ENCODE measurements around the gene EWSR1. TPM values are rescaled to one million over a fixed set of nuclear protein-coding genes. Genes with fewer than 3 reads are reported as not detected.

The EWSR1 gene
- total RNA-seq, 1 experiment from 2014 or later, result 462 TPM

- Histone ChIP-seq H2BK120ac (ENCODE audit: low read depth, low read length, poor library complexity, severe bottlenecking) (no peak overlapping the region), H2BK5ac (ENCODE audit: insufficient read length, low read length) (no peak overlapping the region), H3K4me1 (ENCODE audit: insufficient read depth, low read length) (no peaks in the 10 kb centered on the region), H3K4me2 (ENCODE audit: insufficient read depth, insufficient read length, low read length) (no peak overlapping the region), H3K9me3 (ENCODE audit: control insufficient read depth, low read depth, low read length) (no peaks in the 10 kb centered on the region), H3T11ph (ENCODE audit: low read length) (no peak overlapping the region), H4K91ac (ENCODE audit: insufficient read length, low read depth, low read length) (no peak overlapping the region), H3K23me2 (ENCODE audit: insufficient read length, low read depth, low read length, poor library complexity, severe bottlenecking) (no peaks in the 10 kb centered on the region), H3K79me2 (ENCODE audit: insufficient read depth, low read length) (no peaks in the 10 kb centered on the region), H2BK20ac (ENCODE audit: low read depth, low read length, poor library complexity, severe bottlenecking) (no peak overlapping the region), H3K18ac (ENCODE audit: insufficient read length, low read depth, low read length) (no peak overlapping the region), H4K5ac (ENCODE audit: insufficient read length, low read depth, low read length) (no peak overlapping the region), H3K56ac (ENCODE audit: insufficient read length, low read depth, low read length) (no peak overlapping the region), H4K8ac (replicated peaks; ENCODE audit: insufficient read length, low read depth, low read length) (no peak overlapping the region), H3K9ac (ENCODE audit: extremely low read depth, insufficient read length, low read length) (no peak overlapping the region), H3K23ac (ENCODE audit: insufficient read length, low read depth, low read length) (no peak overlapping the region), H3K27ac (ENCODE audit: insufficient read length, low read depth, low read length) (no peak overlapping the region), H4K20me1 (ENCODE audit: control insufficient read depth, insufficient read depth, insufficient read length) (no peaks in the 10 kb centered on the region), H2BK12ac (ENCODE audit: insufficient read length, low read depth, low read length) (no peak overlapping the region), H3K79me1 (ENCODE audit: insufficient read depth, low read depth, low read length, poor library complexity, severe bottlenecking) (no peaks in the 10 kb centered on the region), H3K27me3 (ENCODE audit: insufficient read depth, low read length) (no peaks in the 10 kb centered on the region), H3K14ac (ENCODE audit: insufficient read depth, low read length) (no peak overlapping the region), H2AK5ac (ENCODE audit: insufficient read length, low read length) (no peak overlapping the region), H3K4ac (ENCODE audit: low read depth, low read length) (no peak overlapping the region), H2BK15ac (ENCODE audit: low read depth, low read length) (no peak overlapping the region), H2AFZ (ENCODE audit: low read length) (no peak overlapping the region)
- Mint-ChIP-seq H3K4me3 (no peak overlapping the region), H3K4me1 (peaks cover 0 to 7% of the 10 kb centered on the region in 2 experiments; a peak in 2 of 4 replicates), H3K9me3 (no peaks in the 10 kb centered on the region), H3K36me3 (ENCODE audit: insufficient read depth in 1 of 3, low read depth in 3 of 3) (peaks cover 0 to 8% (median 0%) of the 10 kb centered on the region in 3 experiments; a peak in 4 of 7 replicates), H3K27ac (no peak overlapping the region), H3K27me3 (ENCODE audit: low read depth) (peaks cover 7% of the 10 kb centered on the region)
- TF ChIP-seq CTCF (conservative IDR thresholded peaks at IDR 0.05), result no peak
- DNase-seq, result no peak
- WGBS (ENCODE audit: extremely low coverage, insufficient read length, low lambda C conversion rate), result no CpG with 5 or more reads among the region's 8 CpGs
These were observed 11.3 kb upstream of the EWSR1 start for GRCh38 chr22:29256606-29257325.
